HepG2 (cell line): ENCODE results near the gene EYA2. TPM values are rescaled to one million over a fixed set of nuclear protein-coding genes. Genes with fewer than 3 reads are reported as not detected.

ENCODE experiments used
- ATAC-seq: fragments of 200-7000 bp; cut with Tn5 transposase; 3 replicates; pipeline ENCODE4 v1.9.1; 2020; ENCODE audit warnings: mild to moderate bottlenecking, moderate library complexity
- BruUV-seq: library from RNA; stranded (reverse); fragments of 400-500 nt; replicated peaks from 2 replicates; lab custom pipeline; 2021; lab: Mats Ljungman, UMichigan
- CTCF ChIA-PET: fragments of 300-600 bp; formaldehyde crosslinking; extraction: SDS; loops from one replicate; lab custom pipeline; 2021; ENCODE audit warnings: low total read pairs, inconsistent platforms, low intra/inter-chr PET ratio; lab: Yijun Ruan, JAX
- POLR2A ChIA-PET: fragments of 350-600 bp; sonication (Branson Sonifier 250); formaldehyde crosslinking; loops from one replicate; lab custom pipeline; 2020; ENCODE audit warnings: antibody characterized with exemption, inconsistent platforms; lab: Yijun Ruan, JAX
- DNase-seq: peaks from one replicate; pipeline ENCODE4 v3.0.0-alpha.2; 2015; ENCODE audit warnings: low spot score
- FAIRE-seq: peaks from 3 replicates; lab custom pipeline; 2011; peaks lifted over from hg19 to GRCh38; lab: Jason Lieb, UNC
- H2AFZ ChIP-seq: one replicate; pipeline ENCODE4 v1.6.1; 2011; ENCODE audit warnings: low read length, inconsistent platforms
- H3K27ac ChIP-seq: fragments of 300-600 bp; 3 replicates; pipeline ENCODE4 v1.8.0; 2011; ENCODE audit warnings: mixed run types, mild to moderate bottlenecking, mixed read lengths, low read length, inconsistent platforms; ENCODE audit not compliant: insufficient read depth; ENCODE audit errors: extremely low read length
- H3K27me3 ChIP-seq, 2 experiments: fragments of 200-600 bp in 1 of 2; 2 replicates in 1 of 2; 3 replicates in 1 of 2; pipeline versions ENCODE4 v1.6.0 to v1.8.0; 2011; ENCODE audit warnings: low read length in 2 of 2, mild to moderate bottlenecking in 2 of 2, moderate library complexity in 2 of 2, inconsistent platforms in 1 of 2; ENCODE audit not compliant: insufficient read depth in 2 of 2, control insufficient read depth in 1 of 2
- H3K36me3 ChIP-seq, 2 experiments: fragments of 200-600 bp in 1 of 2; replicated peaks in 1 of 2; 2 replicates in 1 of 2; 3 replicates in 1 of 2; pipeline versions ENCODE4 v1.5.1 to v1.8.0; 2011; ENCODE audit warnings: low read length in 2 of 2, inconsistent platforms in 1 of 2; ENCODE audit not compliant: insufficient read depth in 2 of 2, control insufficient read depth in 1 of 2
- H3K4me1 ChIP-seq: 2 replicates; pipeline ENCODE4 v1.5.1; 2012; ENCODE audit warnings: low read length, inconsistent platforms; ENCODE audit not compliant: insufficient read depth
- H3K4me2 ChIP-seq: 2 replicates; pipeline ENCODE4 v1.6.0; 2011; ENCODE audit warnings: low read depth, low read length, inconsistent platforms
- H3K4me3 ChIP-seq, 3 experiments: fragments of 200-600 bp in 1 of 3; sonication (generic), shearing (Covaris generic) in 1 of 3; replicated peaks in 1 of 3; 2 replicates each; pipeline ENCODE4 v1.5.1; 2011 to 2016; ENCODE audit warnings: low read length in 3 of 3, inconsistent platforms in 2 of 3, low read depth in 2 of 3, mild to moderate bottlenecking in 2 of 3, control low read depth in 1 of 3, mixed read lengths in 1 of 3; ENCODE audit not compliant: insufficient read depth in 1 of 3
- H3K79me2 ChIP-seq: one replicate; pipeline ENCODE4 v1.6.1; 2011; ENCODE audit warnings: low read length, inconsistent platforms; ENCODE audit not compliant: insufficient read depth
- H3K9ac ChIP-seq: 2 replicates; pipeline ENCODE4 v1.6.0; 2011; ENCODE audit warnings: mild to moderate bottlenecking, low read depth, low read length, inconsistent platforms; ENCODE audit not compliant: insufficient read depth
- H3K9me3 ChIP-seq: 2 replicates; pipeline ENCODE4 v1.5.1; 2012; ENCODE audit warnings: mild to moderate bottlenecking, low read length
- H4K20me1 ChIP-seq: 2 replicates; pipeline ENCODE4 v1.6.0; 2011; ENCODE audit warnings: inconsistent platforms, mild to moderate bottlenecking, low read length, moderate library complexity; ENCODE audit not compliant: insufficient read depth
- EED ChIP-seq: sonication (generic); formaldehyde crosslinking; IDR thresholded peaks from 2 replicates; pipeline ENCODE4 v1.5.0; 2020; ENCODE audit warnings: mild to moderate bottlenecking, missing genetic modification reagents
- ELF4 ChIP-seq: sonication (generic); formaldehyde crosslinking; IDR thresholded peaks from 2 replicates; pipeline ENCODE4 v1.5.0; 2020; ENCODE audit warnings: missing genetic modification reagents, mild to moderate bottlenecking, moderate library complexity, borderline replicate concordance
- EZH2 ChIP-seq: conservative IDR thresholded peaks from 2 replicates; pipeline ENCODE4 v1.6.1; 2012; ENCODE audit warnings: mild to moderate bottlenecking, low read depth, low read length, moderate library complexity
- GMEB2 ChIP-seq: IDR thresholded peaks from 2 replicates; pipeline ENCODE4 v1.6.1; 2016; ENCODE audit warnings: missing biosample characterization, missing genetic modification reagents, low read depth
- JARID2 ChIP-seq: sonication (generic); formaldehyde crosslinking; IDR thresholded peaks from 2 replicates; pipeline ENCODE4 v1.8.1; 2023; ENCODE audit warnings: missing genetic modification reagents, inconsistent platforms; ENCODE audit not compliant: insufficient replicate concordance
- MTA1 ChIP-seq: sonication (generic); formaldehyde crosslinking; IDR thresholded peaks from 2 replicates; pipeline ENCODE4 v1.4.0; 2020; ENCODE audit warnings: missing genetic modification reagents, mild to moderate bottlenecking, borderline replicate concordance
- MTF2 ChIP-seq: sonication (generic); formaldehyde crosslinking; IDR thresholded peaks from 2 replicates; pipeline ENCODE4 v1.5.0; 2020; ENCODE audit warnings: missing genetic modification reagents, borderline replicate concordance
- NR2F1 ChIP-seq, 2 experiments: fragments of 450-650 bp in 1 of 2; formaldehyde crosslinking in 1 of 2; IDR thresholded peaks; 2 replicates each; pipeline versions ENCODE4 v1.5.0 to v1.6.1; 2016 to 2020; ENCODE audit warnings: mild to moderate bottlenecking in 1 of 2, missing compliant biosample characterization in 1 of 2, missing genetic modification reagents in 1 of 2, moderate library complexity in 1 of 2
- PHF21A ChIP-seq: sonication (generic); formaldehyde crosslinking; IDR thresholded peaks from 2 replicates; pipeline ENCODE4 v1.5.0; 2020; ENCODE audit warnings: mild to moderate bottlenecking, missing genetic modification reagents
- PREB ChIP-seq: sonication (generic); formaldehyde crosslinking; IDR thresholded peaks from 2 replicates; pipeline ENCODE4 v1.4.0; 2020; ENCODE audit warnings: missing genetic modification reagents
- SOX6 ChIP-seq, 2 experiments: fragments of 450-650 bp in 1 of 2; sonication (generic) in 1 of 2; formaldehyde crosslinking in 1 of 2; IDR thresholded peaks; 2 replicates each; pipeline versions ENCODE4 v1.4.0 to v1.6.1; 2017 to 2020; ENCODE audit warnings: antibody characterized with exemption in 1 of 2, mild to moderate bottlenecking in 1 of 2, missing genetic modification reagents in 1 of 2
- TFDP1 ChIP-seq: IDR thresholded peaks from 2 replicates; pipeline ENCODE4 v1.6.1; 2016; ENCODE audit warnings: missing compliant biosample characterization, missing genetic modification reagents, borderline replicate concordance
- ZNF296 ChIP-seq: sonication (generic); formaldehyde crosslinking; conservative IDR thresholded peaks from 2 replicates; pipeline ENCODE4 v1.5.0; 2020; ENCODE audit warnings: mild to moderate bottlenecking, missing genetic modification reagents
- ZNF33A ChIP-seq: sonication (generic); formaldehyde crosslinking; IDR thresholded peaks from 2 replicates; pipeline ENCODE4 v1.5.1; 2020; ENCODE audit warnings: missing genetic modification reagents, mild to moderate bottlenecking, moderate library complexity, borderline replicate concordance
- WGBS: methylation state at CpG from one replicate; pipeline ENCODE4 v1.1.6; 2017; ENCODE audit warnings: low lambda C conversion rate; 5-methylcytosine and 5-hydroxymethylcytosine counted together
- in situ Hi-C: cut with HindIII; loops from 2 replicates; pipeline ENCODE4 v1.10.0; 2017; ENCODE audit warnings: low pct_unique_long_range_greater_than_20kb; ENCODE audit not compliant: extremely low pct_ligation_motif_present
- intact Hi-C: fragments of 100-400 bp; cut with micrococcal nuclease; formaldehyde crosslinking; loops from one replicate; pipeline ENCODE4 v1.10.0; 2022; ENCODE audit not compliant: unreplicated experiment
- polyA plus RNA-seq, 8 experiments: library from polyadenylated mRNA; depleted of rRNA in 3 of 8; stranded (reverse) in 7 of 8; unstranded in 1 of 8; fragments of >200 nt; fragmentation: Illumina TruSeq in 4 of 8; extraction: Trizol in 4 of 8; gene quantifications; 2 replicates each; pipeline versions ENCODE4 v1.2.1 to v1.2.3, GENCODE V29; 2011 to 2016; ENCODE audit warnings: low read depth in 4 of 8, missing spikeins in 1 of 8, mixed read lengths in 1 of 8; ENCODE audit not compliant: insufficient read depth in 1 of 8
- total RNA-seq, 5 experiments: library from RNA; depleted of rRNA; stranded (reverse); fragments of >200 nt; fragmentation: Illumina TruSeq; extraction: Trizol; gene quantifications; 2 replicates each; pipeline ENCODE4 v1.2.3, GENCODE V29; 2016; ENCODE audit warnings: low read depth in 1 of 5

The EYA2 gene
- total and polyA plus RNA-seq, 2 of the 13 experiments (the other 11 are each of a cell fraction or from before 2014, with no cell fraction given): not detected

GRCh38 chr20:47024461-47024937 lies 129.9 kb downstream of the EYA2 start:
- Histone ChIP-seq H2AFZ (no peak overlapping the region), H3K27me3 (peaks cover 0 to 32% of the 10 kb centered on the region in 2 experiments; a peak in 2 of 5 replicates), H4K20me1 (no peaks in the 10 kb centered on the region), H3K9me3 (peaks cover 14% of the 10 kb centered on the region), H3K36me3 (no peaks in the 10 kb centered on the region), H3K9ac (no peak overlapping the region), H3K4me1 (peaks cover 14% of the 10 kb centered on the region), H3K4me3 (no peak overlapping the region), H3K79me2 (no peaks in the 10 kb centered on the region), H3K27ac (no peak overlapping the region), H3K4me2 (no peak overlapping the region)
- ATAC-seq (no peak), DNase-seq (no peak), FAIRE-seq (no peak)
- ChIA-PET CTCF (no interaction called here), POLR2A (no interaction called here)
- no peak for TF ChIP-seq MTA1 (CRISPR knock-in tag)
- no peak for TF ChIP-seq SOX6 (IDR thresholded peaks at IDR 0.05)
- TF ChIP-seq SOX6 (CRISPR knock-in tag; IDR thresholded peaks at IDR 0.05): no peak
- no peak for TF ChIP-seq PHF21A (CRISPR knock-in tag)
- no peak for TF ChIP-seq EED (CRISPR knock-in tag)
- TF ChIP-seq TFDP1: no peak
- no peak for TF ChIP-seq GMEB2 (CRISPR knock-in tag)
- no peak for TF ChIP-seq ELF4
- TF ChIP-seq PREB (CRISPR knock-in tag): no peak
- no peak for TF ChIP-seq NR2F1 (CRISPR knock-in tag; IDR thresholded peaks at IDR 0.05)
- no peak for TF ChIP-seq MTF2
- TF ChIP-seq JARID2 (CRISPR knock-in tag): no peak
- TF ChIP-seq ZNF296: no peak
- no peak for TF ChIP-seq ZNF33A (CRISPR knock-in tag)
- no peak for TF ChIP-seq EZH2
- in situ Hi-C loops: no loop called here
- intact Hi-C loops: no loop called here
- 30% methylated on average over 3 of the region's 3 CpGs for WGBS
- BruUV-seq: no TSS peak
